ENCODE data around the gene PLEKHG1. TPM values are rescaled to one million over a fixed set of nuclear protein-coding genes. Genes with fewer than 3 reads are reported as not detected.

PLEKHG1 gene
- polyA plus RNA-seq, 1 experiment: 0.39 TPM

- H3K36me3 ChIP-seq (ENCODE audit: control insufficient read depth, insufficient read depth, low read length): no peaks in the 10 kb centered on the region
- TF ChIP-seq CTCF (IDR thresholded peaks at IDR 0.05; ENCODE audit: insufficient read depth, low read depth, low read length): no peak
- DNase-seq (ENCODE audit: low read depth): no peak
- no peaks in the 10 kb centered on the region for H3K27me3 ChIP-seq (ENCODE audit: control insufficient read depth, insufficient read depth, low read length)
- H3K4me3 ChIP-seq (ENCODE audit: low read depth, low read length): no peak overlapping the region
- POLR2A ChIA-PET: no interaction called here
- CTCF ChIA-PET: no interaction called here
Measured at GRCh38 chr6:150616586-150616985, 16.9 kb downstream of the PLEKHG1 start.

GRCh38 chr6:150617062-150617461, 17.4 kb downstream of the PLEKHG1 start:
- no peak for DNase-seq (ENCODE audit: low read depth)
- ChIA-PET POLR2A (no interaction called here), CTCF (no interaction called here)
- TF ChIP-seq CTCF (IDR thresholded peaks at IDR 0.05; ENCODE audit: insufficient read depth, low read depth, low read length): no peak
- Histone ChIP-seq H3K27me3 (ENCODE audit: control insufficient read depth, insufficient read depth, low read length) (no peaks in the 10 kb centered on the region), H3K4me3 (ENCODE audit: low read depth, low read length) (no peak overlapping the region), H3K36me3 (ENCODE audit: control insufficient read depth, insufficient read depth, low read length) (no peaks in the 10 kb centered on the region)

- CTCF ChIA-PET: no interaction called here
- Histone ChIP-seq H3K4me3 (ENCODE audit: low read depth, low read length) (no peak overlapping the region), H3K27me3 (ENCODE audit: control insufficient read depth, insufficient read depth, low read length) (no peaks in the 10 kb centered on the region), H3K36me3 (ENCODE audit: control insufficient read depth, insufficient read depth, low read length) (no peaks in the 10 kb centered on the region)
- no peak for TF ChIP-seq CTCF (IDR thresholded peaks at IDR 0.05; ENCODE audit: insufficient read depth, low read depth, low read length)
- DNase-seq (ENCODE audit: low read depth): no peak
- POLR2A ChIA-PET: no interaction called here
Measured at GRCh38 chr6:150617496-150618460, 18.1 kb downstream of the PLEKHG1 start.

GRCh38 chr6:150619275-150619674, 19.6 kb downstream of the PLEKHG1 start:
- TF ChIP-seq CTCF (IDR thresholded peaks at IDR 0.05; ENCODE audit: insufficient read depth, low read depth, low read length): no peak
- POLR2A ChIA-PET: no interaction called here
- CTCF ChIA-PET: interaction anchor here (0.6 to 1.1 kb wide), 2 partner anchors 12 to 197 kb away, joined by 3 read pairs; no protein-coding TSS in a partner anchor
- no peak overlapping the region for H3K4me3 ChIP-seq (ENCODE audit: low read depth, low read length)
- H3K36me3 ChIP-seq (ENCODE audit: control insufficient read depth, insufficient read depth, low read length): no peaks in the 10 kb centered on the region
- H3K27me3 ChIP-seq (ENCODE audit: control insufficient read depth, insufficient read depth, low read length): 0 out of 2 replicates have a peak, but pooled peaks cover 1% of the 10 kb centered on the region
- no peak for DNase-seq (ENCODE audit: low read depth)

GRCh38 chr6:150620244-150620643, 20.6 kb downstream of the PLEKHG1 start:
- H3K36me3 ChIP-seq (ENCODE audit: control insufficient read depth, insufficient read depth, low read length): no peaks in the 10 kb centered on the region
- CTCF ChIA-PET: interaction anchor here (0.6 kb wide), 1 partner anchor 100 kb away, joined by 3 read pairs; no protein-coding TSS in a partner anchor
- no peak for TF ChIP-seq CTCF (IDR thresholded peaks at IDR 0.05; ENCODE audit: insufficient read depth, low read depth, low read length)
- no peak for DNase-seq (ENCODE audit: low read depth)
- 0 out of 2 replicates have a peak, but pooled peaks cover 1% of the 10 kb centered on the region for H3K27me3 ChIP-seq (ENCODE audit: control insufficient read depth, insufficient read depth, low read length)
- POLR2A ChIA-PET: no interaction called here
- no peak overlapping the region for H3K4me3 ChIP-seq (ENCODE audit: low read depth, low read length)
